ENCODE data around the gene PRKCE.

The PRKCE gene

GRCh38 chr2:45664635-45665261 is 13.3 kb downstream of the PRKCE start:
- Histone ChIP-seq H3K27me3 (ENCODE audit: control insufficient read depth in 2 of 2, insufficient read depth in 2 of 2, low read length in 2 of 2) (no peaks in the 10 kb centered on the region), H3K36me3 (ENCODE audit: control insufficient read depth in 2 of 2, insufficient read depth in 2 of 2, low read length in 2 of 2) (no peaks in the 10 kb centered on the region), H3K4me1 (ENCODE audit: control insufficient read depth in 2 of 2, insufficient read depth in 2 of 2, low read length in 2 of 2) (no peaks in the 10 kb centered on the region), H3K4me3 (ENCODE audit: low read length in 2 of 2) (no peak overlapping the region), H3K27ac (ENCODE audit: low read depth in 2 of 2, low read length in 2 of 2) (no peak overlapping the region), H3K9ac (ENCODE audit: low read depth in 1 of 2, low read length in 2 of 2) (no peak overlapping the region), H3K9me3 (ENCODE audit: control insufficient read depth in 2 of 2, low read length in 2 of 2) (no peaks in the 10 kb centered on the region)

GRCh38 chr2:45668509-45668908 is 17.0 kb downstream of the PRKCE start:
- Histone ChIP-seq H3K27ac (ENCODE audit: low read depth in 2 of 2, low read length in 2 of 2) (no peak overlapping the region), H3K4me1 (ENCODE audit: control insufficient read depth in 2 of 2, insufficient read depth in 2 of 2, low read length in 2 of 2) (no peaks in the 10 kb centered on the region), H3K4me3 (ENCODE audit: low read length in 2 of 2) (no peak overlapping the region), H3K9me3 (ENCODE audit: control insufficient read depth in 2 of 2, low read length in 2 of 2) (no peaks in the 10 kb centered on the region), H3K36me3 (ENCODE audit: control insufficient read depth in 2 of 2, insufficient read depth in 2 of 2, low read length in 2 of 2) (no peaks in the 10 kb centered on the region), H3K9ac (ENCODE audit: low read depth in 1 of 2, low read length in 2 of 2) (no peak overlapping the region), H3K27me3 (ENCODE audit: control insufficient read depth in 2 of 2, insufficient read depth in 2 of 2, low read length in 2 of 2) (no peaks in the 10 kb centered on the region)

DNA sequence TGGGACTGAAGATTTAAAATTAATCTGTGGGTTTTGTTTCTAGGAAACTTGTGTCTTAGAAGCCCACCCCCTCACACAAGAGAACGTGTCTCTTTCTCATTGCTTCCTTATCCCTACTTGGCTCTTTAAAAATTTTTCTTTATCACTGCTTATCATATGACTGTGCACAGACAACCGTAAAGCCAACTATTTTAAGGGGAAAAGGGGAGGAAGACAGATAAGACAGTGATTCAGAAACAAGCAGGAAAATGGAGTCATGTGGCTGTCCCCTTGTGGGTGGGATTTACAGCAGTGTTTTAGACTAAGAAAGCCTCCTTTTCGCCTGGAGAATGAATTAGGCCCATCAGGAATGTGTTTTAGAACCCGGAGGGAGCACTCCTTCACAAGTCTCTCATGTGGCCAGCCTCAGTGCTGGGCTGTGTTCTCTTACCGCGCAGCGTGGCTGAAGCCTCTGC is 17.6 kb downstream of the PRKCE start:
- Histone ChIP-seq H3K36me3 (ENCODE audit: control insufficient read depth in 2 of 2, insufficient read depth in 2 of 2, low read length in 2 of 2) (no peaks in the 10 kb centered on the region), H3K4me3 (ENCODE audit: low read length in 2 of 2) (no peak overlapping the region), H3K4me1 (ENCODE audit: control insufficient read depth in 2 of 2, insufficient read depth in 2 of 2, low read length in 2 of 2) (no peaks in the 10 kb centered on the region), H3K9ac (ENCODE audit: low read depth in 1 of 2, low read length in 2 of 2) (no peak overlapping the region), H3K27ac (ENCODE audit: low read depth in 2 of 2, low read length in 2 of 2) (no peak overlapping the region), H3K9me3 (ENCODE audit: control insufficient read depth in 2 of 2, low read length in 2 of 2) (no peaks in the 10 kb centered on the region), H3K27me3 (ENCODE audit: control insufficient read depth in 2 of 2, insufficient read depth in 2 of 2, low read length in 2 of 2) (no peaks in the 10 kb centered on the region)

DNA sequence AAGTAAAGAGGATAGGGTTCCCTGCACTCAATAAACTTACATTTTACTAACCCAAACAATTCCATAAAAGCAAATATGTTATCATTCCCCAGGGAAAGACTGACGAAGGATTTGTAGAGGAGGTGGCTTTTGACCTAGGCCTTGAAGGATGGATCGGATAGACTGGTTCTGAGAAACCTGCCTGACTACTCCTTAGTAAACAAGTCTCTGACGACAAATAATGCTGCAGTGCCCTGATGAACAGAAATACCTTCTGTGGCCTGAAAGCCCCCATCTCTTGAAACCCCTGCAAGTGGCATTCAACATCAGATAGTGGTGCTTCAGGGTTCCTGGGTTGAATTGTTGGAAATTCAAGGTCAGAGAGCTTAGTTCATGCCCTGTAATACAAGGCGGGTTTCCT is 19.2 kb downstream of the PRKCE start:
- Histone ChIP-seq H3K9ac (ENCODE audit: low read depth in 1 of 2, low read length in 2 of 2) (no peak overlapping the region), H3K36me3 (ENCODE audit: control insufficient read depth in 2 of 2, insufficient read depth in 2 of 2, low read length in 2 of 2) (no peaks in the 10 kb centered on the region), H3K4me1 (ENCODE audit: control insufficient read depth in 2 of 2, insufficient read depth in 2 of 2, low read length in 2 of 2) (peaks cover 10 to 13% of the 10 kb centered on the region in 2 donors), H3K27ac (ENCODE audit: low read depth in 2 of 2, low read length in 2 of 2) (no peak overlapping the region), H3K27me3 (ENCODE audit: control insufficient read depth in 2 of 2, insufficient read depth in 2 of 2, low read length in 2 of 2) (no peaks in the 10 kb centered on the region), H3K4me3 (ENCODE audit: low read length in 2 of 2) (no peak overlapping the region), H3K9me3 (ENCODE audit: control insufficient read depth in 2 of 2, low read length in 2 of 2) (no peaks in the 10 kb centered on the region)

- Histone ChIP-seq H3K36me3 (ENCODE audit: control insufficient read depth in 2 of 2, insufficient read depth in 2 of 2, low read length in 2 of 2) (no peaks in the 10 kb centered on the region), H3K27ac (ENCODE audit: low read depth in 2 of 2, low read length in 2 of 2) (no peak overlapping the region), H3K4me1 (ENCODE audit: control insufficient read depth in 2 of 2, insufficient read depth in 2 of 2, low read length in 2 of 2) (peaks cover 15 to 16% of the 10 kb centered on the region in 2 donors), H3K9me3 (ENCODE audit: control insufficient read depth in 2 of 2, low read length in 2 of 2) (no peaks in the 10 kb centered on the region), H3K9ac (ENCODE audit: low read depth in 1 of 2, low read length in 2 of 2) (no peak overlapping the region), H3K27me3 (ENCODE audit: control insufficient read depth in 2 of 2, insufficient read depth in 2 of 2, low read length in 2 of 2) (no peaks in the 10 kb centered on the region), H3K4me3 (ENCODE audit: low read length in 2 of 2) (no peak overlapping the region)
Observed at GRCh38 chr2:45672138-45672537, 20.7 kb downstream of the PRKCE start.

GRCh38 chr2:45674035-45674816 is 22.8 kb downstream of the PRKCE start:
- H3K9me3 ChIP-seq (ENCODE audit: control insufficient read depth in 2 of 2, low read length in 2 of 2), result no peaks in the 10 kb centered on the region
- H3K27me3 ChIP-seq (ENCODE audit: control insufficient read depth in 2 of 2, insufficient read depth in 2 of 2, low read length in 2 of 2), result no peaks in the 10 kb centered on the region
- peaks cover 15 to 16% of the 10 kb centered on the region in 2 donors for H3K4me1 ChIP-seq (ENCODE audit: control insufficient read depth in 2 of 2, insufficient read depth in 2 of 2, low read length in 2 of 2)
- H3K27ac ChIP-seq (ENCODE audit: low read depth in 2 of 2, low read length in 2 of 2), result peak overlapping the region; percentile 80 to 82
- no peak overlapping the region for H3K9ac ChIP-seq (ENCODE audit: low read depth in 1 of 2, low read length in 2 of 2)
- peak overlapping the region in 1 of 2 donors; percentile 5 for H3K4me3 ChIP-seq (ENCODE audit: low read length in 2 of 2)
- no peaks in the 10 kb centered on the region for H3K36me3 ChIP-seq (ENCODE audit: control insufficient read depth in 2 of 2, insufficient read depth in 2 of 2, low read length in 2 of 2)

DNA sequence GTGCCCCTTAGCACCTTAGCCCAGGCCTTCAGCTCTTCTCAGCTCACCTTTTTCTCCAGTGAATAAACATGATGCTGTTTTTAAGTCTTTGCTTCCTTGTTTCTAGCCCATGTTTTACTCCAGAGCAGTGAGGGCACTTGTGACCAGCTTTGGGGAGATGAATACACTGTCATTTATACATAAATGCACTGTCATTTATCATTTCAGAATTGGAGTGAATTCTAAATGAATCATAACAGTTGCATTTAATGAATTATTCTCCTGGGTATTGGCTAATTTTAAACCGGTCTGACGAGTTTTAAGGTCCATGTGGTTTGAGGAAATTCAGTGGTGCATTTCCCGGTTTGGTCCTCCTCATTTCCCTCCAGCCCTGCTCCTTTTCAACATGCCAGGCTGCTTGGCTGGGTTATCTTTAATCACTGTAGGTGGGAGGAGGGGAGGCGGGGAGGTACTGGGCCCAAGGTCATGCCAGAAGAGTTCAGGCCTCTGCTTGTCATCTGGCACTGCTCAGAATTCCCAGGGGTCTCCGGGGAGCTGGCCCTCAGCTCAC is 23.9 kb downstream of the PRKCE start:
- peak overlapping the region; percentile 80 to 82 for H3K27ac ChIP-seq (ENCODE audit: low read depth in 2 of 2, low read length in 2 of 2)

GRCh38 chr2:45676088-45676487 is 24.6 kb downstream of the PRKCE start:
- Histone ChIP-seq H3K9me3 (ENCODE audit: control insufficient read depth in 2 of 2, low read length in 2 of 2) (no peaks in the 10 kb centered on the region), H3K4me3 (ENCODE audit: low read length in 2 of 2) (no peak overlapping the region), H3K4me1 (ENCODE audit: control insufficient read depth in 2 of 2, insufficient read depth in 2 of 2, low read length in 2 of 2) (peaks cover 18 to 19% of the 10 kb centered on the region in 2 donors), H3K27ac (ENCODE audit: low read depth in 2 of 2, low read length in 2 of 2) (peak overlapping the region; percentile 80 to 82), H3K9ac (ENCODE audit: low read depth in 1 of 2, low read length in 2 of 2) (no peak overlapping the region), H3K36me3 (ENCODE audit: control insufficient read depth in 2 of 2, insufficient read depth in 2 of 2, low read length in 2 of 2) (no peaks in the 10 kb centered on the region), H3K27me3 (ENCODE audit: control insufficient read depth in 2 of 2, insufficient read depth in 2 of 2, low read length in 2 of 2) (no peaks in the 10 kb centered on the region)

More for the DNA sequence above, 23.9 kb downstream of the PRKCE start:
- Histone ChIP-seq H3K9me3 (ENCODE audit: control insufficient read depth in 2 of 2, low read length in 2 of 2) (no peaks in the 10 kb centered on the region), H3K4me3 (ENCODE audit: low read length in 2 of 2) (peak overlapping the region in 1 of 2 donors; percentile 5), H3K27me3 (ENCODE audit: control insufficient read depth in 2 of 2, insufficient read depth in 2 of 2, low read length in 2 of 2) (no peaks in the 10 kb centered on the region), H3K4me1 (ENCODE audit: control insufficient read depth in 2 of 2, insufficient read depth in 2 of 2, low read length in 2 of 2) (peaks cover 16 to 19% of the 10 kb centered on the region in 2 donors), H3K36me3 (ENCODE audit: control insufficient read depth in 2 of 2, insufficient read depth in 2 of 2, low read length in 2 of 2) (no peaks in the 10 kb centered on the region), H3K9ac (ENCODE audit: low read depth in 1 of 2, low read length in 2 of 2) (peak overlapping the region in 1 of 2 donors; percentile 36)

GRCh38 chr2:45678791-45679348 is 27.4 kb downstream of the PRKCE start:
- Histone ChIP-seq H3K27me3 (ENCODE audit: control insufficient read depth in 2 of 2, insufficient read depth in 2 of 2, low read length in 2 of 2) (no peaks in the 10 kb centered on the region), H3K36me3 (ENCODE audit: control insufficient read depth in 2 of 2, insufficient read depth in 2 of 2, low read length in 2 of 2) (no peaks in the 10 kb centered on the region), H3K4me3 (ENCODE audit: low read length in 2 of 2) (no peak overlapping the region), H3K27ac (ENCODE audit: low read depth in 2 of 2, low read length in 2 of 2) (no peak overlapping the region), H3K9ac (ENCODE audit: low read depth in 1 of 2, low read length in 2 of 2) (no peak overlapping the region), H3K9me3 (ENCODE audit: control insufficient read depth in 2 of 2, low read length in 2 of 2) (no peaks in the 10 kb centered on the region), H3K4me1 (ENCODE audit: control insufficient read depth in 2 of 2, insufficient read depth in 2 of 2, low read length in 2 of 2) (peaks cover 22 to 37% of the 10 kb centered on the region in 2 donors)
